Measurements from ENCODE around the gene DIS3L2. TPM values are rescaled to one million over a fixed set of nuclear protein-coding genes. Genes with fewer than 3 reads are reported as not detected.

DIS3L2 gene
- total and polyA plus RNA-seq, 2 of the 4 experiments (the other 2 are of a cell fraction): 14.7 to 19.2 TPM

GRCh38 chr2:231926761-231927565, 34.5 kb upstream of the DIS3L2 start:
- intact Hi-C loops (cut with micrococcal nuclease): no loop called here
- Histone ChIP-seq H3K23ac (ENCODE audit: low read depth, low read length) (no peak overlapping the region), H2BK15ac (ENCODE audit: low read depth, low read length) (no peak overlapping the region), H3K14ac (replicated peaks; ENCODE audit: low read depth, low read length) (no peak overlapping the region), H4K5ac (ENCODE audit: low read depth, low read length) (no peak overlapping the region), H3K4me1 (ENCODE audit: control insufficient read depth, insufficient read depth, low read length) (peaks cover 5% of the 10 kb centered on the region), H4K20me1 (ENCODE audit: insufficient read depth, low read length) (0 out of 2 replicates have a peak, but pooled peaks cover 3% of the 10 kb centered on the region), H3K9me1 (ENCODE audit: insufficient read depth, low read length) (no peaks in the 10 kb centered on the region), H3K9ac (ENCODE audit: low read depth, low read length) (no peak overlapping the region), H4K91ac (ENCODE audit: insufficient read depth, low read depth, low read length) (no peak overlapping the region), H3K4ac (ENCODE audit: low read depth, low read length) (no peak overlapping the region), H2AK5ac (ENCODE audit: low read depth, low read length) (no peak overlapping the region), H2BK20ac (ENCODE audit: low read depth, low read length) (no peak overlapping the region), H4K8ac (ENCODE audit: low read depth in 2 of 2, low read length in 2 of 2) (no peak overlapping the region), H3K79me1 (ENCODE audit: low read depth in 1 of 2, low read length in 2 of 2) (no peaks in the 10 kb centered on the region), H2BK120ac (ENCODE audit: low read depth, low read length) (no peak overlapping the region), H3K56ac (ENCODE audit: extremely low read depth, insufficient read depth, low read length) (no peak overlapping the region), H3K36me3 (ENCODE audit: control insufficient read depth, insufficient read depth, low read length) (no peaks in the 10 kb centered on the region), H3K4me3 (ENCODE audit: insufficient read depth, low read depth, low read length) (peak overlapping the region; percentile 9), H3K18ac (ENCODE audit: low read depth, low read length) (no peak overlapping the region), H3K27me3 (ENCODE audit: control insufficient read depth, insufficient read depth, low read length) (peaks cover 78% of the 10 kb centered on the region), H2BK5ac (ENCODE audit: low read depth, low read length, poor library complexity, severe bottlenecking) (no peak overlapping the region), H2AFZ (replicated peaks; ENCODE audit: low read length, poor library complexity) (peak overlapping the region; percentile 92), H3K27ac (ENCODE audit: insufficient read depth, low read length) (no peak overlapping the region), H3K9me3 (ENCODE audit: control insufficient read depth, insufficient read depth, low read length) (no peaks in the 10 kb centered on the region), H3K4me2 (ENCODE audit: low read depth, low read length) (peak overlapping the region; percentile 85), H2AK9ac (replicated peaks; ENCODE audit: low read depth, low read length, poor library complexity) (no peak overlapping the region)
- CTCF ChIA-PET: interaction anchor here (3.7 kb wide), 1 partner anchor 215 kb away, joined by 34 read pairs; no protein-coding TSS in a partner anchor
- DNase-seq (peak; percentile 6), ATAC-seq (ENCODE audit: low read depth) (no peak)
- no peak for TF ChIP-seq BHLHE40 (IDR thresholded peaks at IDR 0.05; ENCODE audit: low read depth, low read length)
- TF ChIP-seq MAZ (IDR thresholded peaks at IDR 0.05; ENCODE audit: borderline replicate concordance, low read depth, low read length): no peak
- TF ChIP-seq POLR2A (IDR thresholded peaks at IDR 0.05; ENCODE audit: low read depth, low read length): no peak
- TF ChIP-seq CHD1 (IDR thresholded peaks at IDR 0.05; ENCODE audit: low read depth, low read length): no peak
- in situ Hi-C loops (cut with MboI; ENCODE audit: low sequenced_read_pairs): no loop called here
- WGBS, 2 experiments (ENCODE audit: extremely low coverage in 2 of 2, insufficient read length in 1 of 2): 12% methylated on average over 33 of the region's 51 CpGs; no CpG with 5 or more reads in 1 of the 2 experiments
- dilution Hi-C loops (cut with HindIII; ENCODE audit: low sequenced_read_pairs, unreplicated experiment): no loop called here
- POLR2A ChIA-PET (ENCODE audit: unreplicated experiment): no interaction called here
- no TSS peak for BruUV-seq (replicated peaks)
